Activated CD4-positive, CD25-positive, alpha-beta regulatory T cell (primary cell): ENCODE data around the gene AGBL4.
"Not testable (repeated sequence)": the region's sequence is repeated elsewhere in the genome, so short reads cannot be mapped to it uniquely, and the experiment has no call there.

Experiments used
- DNase-seq, 4 experiments: peaks; one replicate each; lab custom pipeline; 2025; lab: John Stamatoyannopoulos, UW

Gene AGBL4

DNA sequence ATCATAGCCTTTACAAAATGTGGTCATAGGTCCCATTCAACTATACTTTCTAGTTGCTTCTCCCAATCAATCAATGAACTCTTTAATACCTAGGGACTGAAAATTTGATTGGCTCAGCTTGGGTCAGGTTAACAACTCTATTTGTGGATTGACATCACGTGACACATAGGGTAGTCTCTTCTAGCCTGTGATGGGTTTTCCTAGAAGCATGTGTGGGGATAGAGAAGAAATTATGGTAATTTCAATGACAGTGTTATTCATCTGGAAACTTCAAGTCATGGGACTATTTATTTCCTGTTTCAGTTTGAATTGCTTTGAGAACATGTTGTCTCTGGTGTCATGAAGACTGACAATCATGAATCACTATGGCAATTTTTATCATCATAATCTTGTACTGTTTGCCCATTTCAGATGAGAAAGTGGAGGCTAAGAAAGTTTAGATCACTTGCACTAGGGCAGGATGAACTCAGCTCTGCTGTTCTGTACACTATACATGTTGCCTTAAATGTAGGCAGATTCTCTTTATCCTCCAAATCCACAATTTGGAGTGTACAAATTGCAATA, 717.2 kb downstream of the AGBL4 start:
- DNase-seq, result no peak

DNA sequence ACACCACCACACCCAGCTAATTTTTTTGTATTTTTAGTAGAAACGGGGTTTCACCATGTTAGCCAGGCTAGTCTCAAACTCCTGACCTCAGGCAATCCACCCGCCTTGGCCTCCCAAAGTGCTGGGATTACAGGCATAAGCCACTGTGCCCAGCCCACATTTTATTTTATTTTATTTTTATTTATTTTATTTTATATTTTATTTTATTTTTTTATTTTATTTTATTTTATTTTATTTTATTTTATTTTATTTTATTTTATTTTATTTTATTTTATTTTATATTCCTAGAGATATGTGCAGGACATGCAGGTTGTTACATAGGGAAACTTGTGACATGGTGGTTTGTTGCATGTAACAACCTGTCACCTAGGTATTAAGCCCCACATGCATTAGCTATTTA, 721.4 kb downstream of the AGBL4 start:
- not testable (repeated sequence) for DNase-seq

DNA sequence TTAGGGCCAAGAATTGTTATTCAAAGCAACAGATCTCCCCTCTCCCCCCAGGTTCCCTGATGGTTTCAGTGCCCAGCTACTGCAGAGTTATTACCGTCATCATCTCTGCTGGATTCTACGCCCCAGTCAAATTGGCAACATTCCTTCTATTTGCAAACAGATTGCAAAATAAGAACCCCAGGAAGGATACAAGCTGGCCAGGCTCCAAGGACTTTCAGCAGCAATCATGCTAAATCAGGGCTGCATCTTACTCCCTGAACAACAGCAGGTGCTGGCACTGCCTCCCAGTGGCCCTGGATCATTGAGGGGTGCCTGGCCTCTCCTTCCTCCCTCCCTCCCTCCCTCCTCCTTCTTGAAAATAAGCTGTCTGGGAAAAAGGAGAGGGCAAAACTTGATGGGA, 725.5 kb downstream of the AGBL4 start:
- DNase-seq, result no peak

DNA sequence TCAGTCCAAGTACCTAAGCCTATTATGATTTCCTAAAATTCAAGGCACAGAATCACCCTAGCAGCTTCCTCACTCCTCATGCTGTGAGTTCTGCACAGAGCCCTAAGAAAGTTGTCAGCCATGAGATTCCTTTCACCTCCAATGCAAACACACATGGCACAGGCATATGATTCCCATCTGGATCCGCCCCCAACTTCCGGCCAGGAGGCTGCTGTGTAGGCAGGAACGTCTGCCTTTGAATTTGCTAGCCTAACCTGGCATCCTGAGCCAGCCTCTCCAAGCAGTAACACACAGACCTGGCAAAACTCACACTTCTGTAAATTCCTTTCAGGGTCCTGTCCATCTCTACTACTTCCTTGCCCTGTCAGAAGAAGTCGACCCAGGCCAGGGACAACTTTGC, 726.0 kb downstream of the AGBL4 start:
- no peak for DNase-seq

DNA sequence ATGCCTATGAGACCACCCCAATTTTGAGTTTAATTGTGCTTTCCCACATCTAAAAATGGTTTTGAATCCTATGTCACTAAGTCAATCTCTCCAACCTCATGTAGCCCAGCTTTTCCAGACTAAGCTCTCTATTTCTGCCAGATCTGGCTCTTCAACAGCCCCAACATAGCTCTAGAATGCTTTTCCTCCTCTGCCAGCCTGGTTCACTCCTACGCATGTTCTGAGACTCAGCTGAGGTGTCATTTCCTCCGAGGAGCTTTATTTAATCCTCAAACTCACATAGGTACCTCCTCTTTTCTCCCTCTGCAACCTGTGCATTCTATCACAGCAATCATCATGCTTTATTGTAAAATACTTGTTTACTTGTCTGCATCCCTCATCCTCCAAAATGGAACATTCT, 729.2 kb downstream of the AGBL4 start:
- DNase-seq, result no peak

DNA sequence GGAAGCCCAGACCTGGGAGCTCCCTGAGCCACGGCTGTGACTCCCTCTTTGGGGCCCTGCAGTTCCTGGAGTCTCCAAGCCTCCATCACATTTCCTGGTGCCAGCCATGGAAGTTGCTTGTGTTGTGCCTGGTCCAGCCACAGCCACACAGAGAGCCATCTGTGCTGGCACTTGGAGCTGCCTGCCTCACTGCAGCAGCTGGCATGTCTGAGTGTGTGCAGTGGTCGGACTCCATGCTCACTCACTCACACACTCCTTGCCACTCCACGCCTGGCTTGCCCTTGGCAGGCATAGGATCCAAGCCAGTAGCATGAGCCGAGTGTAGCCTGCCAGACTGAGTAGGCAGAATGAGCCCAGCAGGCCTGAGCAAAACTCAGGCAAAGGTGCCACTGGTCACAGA, 730.7 kb downstream of the AGBL4 start:
- no peak for DNase-seq

DNA sequence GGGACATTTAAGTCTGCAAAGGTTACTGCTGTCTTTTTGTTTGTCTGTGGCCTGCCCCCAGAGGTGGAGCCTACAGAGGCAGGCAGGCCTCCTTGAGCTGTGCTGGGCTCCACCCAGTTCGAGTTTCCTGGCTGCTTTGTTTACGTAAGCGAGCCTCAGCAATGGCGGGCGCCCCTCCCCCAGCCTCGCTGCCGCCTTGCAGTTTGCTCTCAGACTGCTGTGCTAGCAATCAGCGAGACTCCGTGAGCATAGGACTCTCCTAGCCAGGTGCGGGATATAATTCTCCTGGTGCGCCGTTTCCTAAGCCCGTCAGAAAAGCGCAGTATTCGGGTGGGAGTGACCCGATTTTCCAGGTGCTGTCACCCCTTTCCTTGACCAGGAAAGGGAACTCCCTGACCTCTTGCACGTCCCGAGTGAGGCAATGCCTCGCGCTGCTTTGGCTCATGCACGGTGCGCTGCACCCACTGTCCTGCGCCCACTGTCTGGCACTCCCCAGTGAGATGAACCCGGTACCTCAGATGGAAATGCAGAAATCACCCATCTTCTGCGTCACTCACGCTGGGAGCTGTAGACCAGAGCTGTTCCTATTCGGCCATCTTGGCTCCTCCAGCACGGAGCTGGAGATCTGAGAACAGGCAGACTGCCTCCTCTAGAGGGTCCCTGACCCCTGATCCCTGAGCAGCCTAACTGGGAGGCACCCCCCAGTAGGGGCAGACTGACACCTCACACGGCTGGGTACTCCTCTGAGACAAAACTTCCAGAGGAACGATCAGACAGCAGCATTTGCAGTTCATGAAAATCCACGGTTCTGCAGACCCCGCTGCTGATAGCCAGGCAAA, 766.3 kb downstream of the AGBL4 start:
- not testable (repeated sequence) for DNase-seq

DNA sequence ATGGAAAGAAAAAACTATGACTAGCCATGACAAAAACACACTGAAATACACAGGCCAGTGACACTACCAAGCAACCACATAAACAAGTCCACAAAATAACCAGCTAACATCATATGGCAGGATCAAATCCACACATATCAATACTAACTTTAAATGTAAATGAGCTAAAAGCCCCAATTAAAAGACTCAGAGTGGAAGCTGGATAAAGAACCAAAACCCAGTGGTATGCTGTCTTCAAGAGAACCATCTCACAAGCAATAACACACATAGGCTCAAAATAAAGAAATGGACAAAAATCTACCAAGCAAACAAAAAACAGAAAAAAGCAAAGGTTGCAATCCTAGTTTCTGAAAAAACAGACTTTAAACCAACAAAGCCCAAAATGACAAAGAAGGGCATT, 770.8 kb downstream of the AGBL4 start:
- DNase-seq, result no peak

DNA sequence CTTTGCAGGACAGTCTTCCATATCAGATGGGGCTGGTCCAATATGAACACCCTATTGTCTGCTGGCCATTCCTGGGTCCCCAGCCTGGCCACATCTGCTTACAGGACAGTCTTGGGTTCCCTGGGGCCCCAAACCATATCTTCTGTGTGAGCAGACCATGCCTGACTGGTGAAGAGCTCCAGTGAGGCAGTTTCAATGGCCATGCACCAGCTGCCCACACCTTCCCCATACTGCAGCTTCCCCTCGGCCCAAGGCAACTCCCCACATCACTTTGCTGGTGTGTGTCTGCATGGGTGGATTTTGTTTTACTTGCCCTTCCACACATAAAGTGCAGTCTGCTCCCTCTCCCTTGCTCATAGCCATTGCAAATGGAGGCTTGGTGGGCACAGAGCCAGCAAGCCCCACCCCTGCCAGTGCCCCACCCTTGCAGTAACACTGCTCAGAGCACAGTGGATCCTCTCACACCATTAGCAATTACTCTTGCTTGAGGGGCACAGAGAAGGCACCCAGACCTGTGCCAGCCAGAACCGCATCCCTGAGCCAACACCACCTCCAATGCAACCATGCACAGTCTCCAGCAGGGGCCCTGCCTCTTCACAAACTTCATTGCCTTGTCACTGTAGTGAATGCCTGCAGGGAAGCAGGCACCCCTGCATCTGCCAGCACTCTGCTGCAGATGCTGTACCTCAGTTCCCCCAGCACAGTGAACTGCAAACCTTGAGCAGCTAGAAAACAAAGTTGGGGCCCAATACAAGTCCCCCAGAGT, 772.6 kb downstream of the AGBL4 start:
- DNase-seq, result no peak

DNA sequence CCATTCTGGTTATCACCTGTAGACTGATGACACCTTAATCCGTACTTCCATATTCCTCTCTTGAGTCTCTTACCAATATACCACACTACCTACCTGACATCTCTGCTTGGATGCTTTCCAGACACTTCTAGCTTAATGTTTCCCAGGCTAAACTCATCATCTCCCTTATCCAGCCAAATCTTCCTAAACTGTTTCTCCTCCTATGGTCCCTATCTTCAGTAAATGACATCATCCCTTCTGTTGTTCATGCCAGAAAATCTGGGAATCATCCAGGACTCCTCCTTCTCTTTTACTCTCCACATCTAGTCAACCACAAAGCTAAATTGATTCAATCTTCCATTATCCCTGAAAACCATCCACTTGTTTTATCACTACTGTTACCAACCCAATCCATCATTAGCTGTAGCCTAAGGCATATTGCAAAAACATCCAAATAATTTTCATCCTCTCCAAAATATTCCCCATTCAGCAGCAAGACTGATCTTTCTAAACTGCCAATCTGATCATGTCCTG, 783.0 kb downstream of the AGBL4 start:
- no peak for DNase-seq

DNA sequence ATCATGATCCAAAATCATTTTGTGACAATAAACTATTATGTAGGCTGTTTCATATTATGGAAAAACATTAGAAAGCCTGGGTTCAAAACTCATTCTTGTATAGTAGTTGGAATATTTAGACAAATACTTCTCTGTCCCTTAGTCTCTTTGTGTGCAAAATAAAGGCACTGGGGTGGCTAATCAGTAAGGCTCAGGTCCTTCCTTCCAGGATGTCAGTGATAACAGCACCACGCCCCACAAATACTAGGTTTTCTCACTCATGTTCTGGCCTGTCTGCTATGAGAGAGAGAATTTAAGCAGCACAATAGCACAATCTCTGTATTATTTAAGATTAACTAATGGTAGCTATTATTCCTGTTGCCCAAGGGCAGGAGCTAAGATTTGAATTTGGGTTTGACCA, 788.8 kb downstream of the AGBL4 start:
- DNase-seq, result no peak

DNA sequence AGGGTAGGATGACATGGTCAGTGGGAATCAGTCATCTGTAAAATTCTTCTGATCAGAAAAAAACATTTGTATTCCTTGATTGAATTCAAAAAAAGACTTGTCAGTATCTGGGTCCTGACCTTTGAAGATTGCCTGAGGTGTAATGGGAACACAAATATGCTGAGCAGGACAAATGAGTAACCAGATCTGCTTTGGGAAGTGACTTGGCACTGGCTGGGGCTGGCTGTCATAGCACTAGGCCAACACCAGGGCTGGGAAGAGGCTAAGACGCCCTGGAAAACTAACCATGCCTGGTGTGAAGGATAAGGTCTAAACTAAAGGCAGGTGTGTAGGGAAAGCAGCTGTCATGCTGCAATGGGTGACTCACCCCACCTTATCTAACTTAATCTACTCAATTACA, 794.2 kb downstream of the AGBL4 start:
- no peak for DNase-seq

DNA sequence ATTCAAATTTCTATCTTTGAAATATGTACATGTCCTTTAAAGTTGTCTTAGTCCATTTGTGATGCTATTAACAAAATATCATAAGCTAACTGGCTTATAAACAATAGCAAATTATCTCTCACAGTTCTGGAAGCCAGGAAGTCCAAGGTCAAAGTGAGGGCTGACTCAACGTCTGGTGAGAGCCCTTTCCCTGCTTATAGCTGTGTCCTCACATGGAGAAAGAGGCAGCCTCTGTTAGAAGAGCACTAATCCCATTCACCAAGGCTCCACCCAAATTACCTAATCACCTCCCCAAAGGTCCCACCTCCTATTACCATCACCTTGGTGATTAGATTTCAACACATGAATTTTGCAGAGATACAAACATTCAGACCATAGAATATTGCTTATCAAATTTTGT, 797.0 kb downstream of the AGBL4 start:
- DNase-seq, result no peak

DNA sequence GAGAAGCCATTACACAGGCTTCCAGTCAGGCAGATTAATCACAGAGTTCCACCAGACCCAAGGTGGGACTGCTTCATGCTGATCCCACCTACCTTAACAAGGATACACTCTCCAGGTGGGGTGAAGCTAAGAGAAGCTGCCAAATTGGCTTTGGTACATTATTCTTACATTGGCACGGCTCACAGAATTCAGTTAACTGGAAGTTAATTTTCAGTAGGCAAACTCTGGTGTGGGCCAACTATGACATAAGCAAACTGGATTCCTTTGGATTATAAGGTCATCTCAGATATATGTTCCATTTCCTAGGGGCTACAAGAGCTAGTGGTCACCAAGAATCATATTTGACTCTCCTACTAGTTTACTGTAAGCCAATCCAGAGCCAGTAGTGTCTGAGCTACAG, 798.3 kb downstream of the AGBL4 start:
- DNase-seq, result no peak

DNA sequence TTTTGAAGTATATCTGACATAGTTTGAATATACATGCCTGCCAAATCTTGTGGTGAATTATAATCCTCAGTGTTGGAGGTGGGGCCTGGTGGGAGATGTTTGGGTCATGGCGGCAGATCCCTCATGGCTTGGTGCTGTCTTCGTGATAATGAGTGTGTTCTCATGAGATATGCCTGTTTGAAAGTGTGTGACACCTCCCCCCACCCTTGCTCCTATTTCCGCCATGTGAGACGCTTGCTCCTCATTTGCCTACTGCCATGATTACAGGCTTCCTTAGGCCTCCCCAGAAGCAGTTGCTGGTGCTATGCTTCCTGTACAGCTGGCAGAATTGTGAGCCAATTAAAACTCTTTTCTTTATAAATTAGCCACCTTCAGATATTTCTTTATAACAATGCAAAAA, 810.5 kb downstream of the AGBL4 start:
- no peak for DNase-seq

DNA sequence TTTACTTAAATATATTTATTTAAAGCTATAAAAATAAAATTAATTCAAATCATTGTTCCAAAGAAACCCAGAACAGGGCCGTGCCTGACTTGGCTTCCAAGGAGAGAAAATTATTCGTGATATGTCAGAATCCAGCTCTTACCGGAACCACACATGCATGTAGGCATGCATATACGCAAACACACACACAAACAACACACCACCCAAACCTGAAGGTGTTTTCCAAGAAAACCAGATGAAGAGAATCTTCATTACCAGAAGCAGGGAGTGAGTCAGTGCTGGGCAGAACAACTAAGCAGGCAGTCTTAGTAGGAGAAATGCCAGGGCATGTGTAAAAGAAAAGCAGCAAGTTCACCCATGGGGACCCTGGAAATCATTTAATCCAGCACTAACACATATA, 815.0 kb downstream of the AGBL4 start:
- no peak for DNase-seq

DNA sequence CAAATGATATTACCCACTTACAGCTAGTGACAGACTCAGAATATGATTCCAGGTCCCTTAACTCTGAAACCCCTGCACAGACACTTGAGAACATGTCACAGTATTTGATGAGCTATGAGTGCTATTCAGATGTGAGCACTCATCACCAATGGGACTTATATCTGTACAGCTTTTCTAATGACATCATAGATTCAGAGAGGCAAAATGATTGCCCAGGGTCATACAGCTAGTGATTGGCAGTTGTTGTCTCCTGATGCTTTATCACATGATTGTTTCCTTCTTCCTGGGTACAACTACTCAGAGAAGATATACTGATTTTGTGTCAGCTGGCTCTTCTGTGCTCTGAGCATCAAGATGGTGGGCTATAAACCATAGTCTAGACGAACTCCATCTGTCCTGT, 819.0 kb downstream of the AGBL4 start:
- no peak for DNase-seq

DNA sequence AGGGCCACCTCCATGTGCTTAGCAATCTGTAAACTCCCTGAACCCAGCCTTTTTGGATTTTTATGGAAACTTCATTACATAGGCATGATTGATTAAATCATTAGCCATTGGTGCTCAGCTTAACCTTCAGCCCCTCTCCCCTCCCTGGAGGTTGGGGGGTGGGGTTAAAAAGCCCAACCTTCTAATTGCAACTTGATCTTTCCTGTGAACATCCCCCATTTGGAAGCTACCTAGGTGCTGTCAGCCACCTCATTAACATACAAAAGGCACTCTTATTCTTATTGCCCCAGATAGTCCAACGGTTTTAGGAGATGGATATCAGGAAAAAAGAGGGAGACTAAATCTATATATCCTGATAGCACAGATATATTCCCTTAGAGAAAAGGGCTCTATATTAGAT, 823.0 kb downstream of the AGBL4 start:
- DNase-seq, result no peak

DNA sequence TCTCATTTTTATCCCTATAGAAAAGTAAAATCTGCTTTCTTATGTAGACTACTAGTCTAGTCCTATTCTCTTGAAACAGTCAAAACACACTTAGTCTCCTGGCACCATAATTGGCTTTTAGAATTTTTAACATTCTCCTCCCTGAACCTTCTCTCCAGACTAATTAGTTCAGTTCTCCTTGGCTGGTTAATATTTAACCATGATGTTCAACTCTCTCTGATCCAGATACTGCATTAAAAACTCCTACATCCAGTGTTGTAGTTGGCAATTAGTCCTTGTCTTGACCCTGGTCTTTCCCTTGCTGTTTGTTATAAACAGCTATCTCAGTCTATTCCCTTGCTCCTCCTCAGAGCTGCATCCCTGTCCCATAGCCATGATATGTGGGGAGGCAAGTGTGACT, 824.2 kb downstream of the AGBL4 start:
- DNase-seq, result no peak

DNA sequence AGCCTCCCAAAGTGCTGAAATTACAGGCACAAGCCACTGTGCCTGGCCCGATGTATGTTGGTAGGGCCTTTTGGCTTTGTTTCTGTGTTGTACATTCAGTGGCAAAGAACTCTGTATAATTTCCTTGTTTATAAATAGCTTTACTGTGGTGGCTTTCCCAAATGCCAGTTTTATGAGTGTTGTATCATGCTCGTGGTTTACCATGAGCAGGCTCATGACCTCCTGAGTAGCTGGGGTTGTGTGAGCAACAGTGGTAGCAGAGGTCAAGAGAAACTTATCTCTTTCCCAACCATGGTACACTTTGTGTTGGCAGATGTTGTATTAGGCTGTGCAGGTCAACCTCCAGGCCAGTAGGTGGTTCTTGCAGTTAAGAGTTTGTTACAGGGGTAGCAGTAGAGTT, 826.7 kb downstream of the AGBL4 start:
- no peak for DNase-seq

DNA sequence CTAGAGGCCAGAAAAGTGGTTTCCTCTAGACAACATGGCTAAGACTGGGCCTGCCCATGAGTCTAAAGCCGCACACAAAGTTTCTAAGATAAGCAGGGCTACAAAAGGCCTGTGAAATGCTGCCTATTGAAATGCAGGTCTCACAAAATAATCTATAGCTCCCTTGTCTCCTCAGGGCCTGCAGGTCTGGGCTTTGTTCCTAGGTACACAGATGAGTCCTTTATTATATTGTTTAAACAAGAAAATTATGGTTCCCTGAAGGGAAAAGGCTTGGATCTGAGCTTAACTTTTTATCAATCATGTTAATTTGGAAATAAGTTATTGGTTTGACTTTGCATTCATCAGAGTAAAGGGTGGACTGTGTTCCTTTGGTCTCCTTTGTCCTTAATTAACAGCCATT, 833.6 kb downstream of the AGBL4 start:
- DNase-seq, result no peak

DNA sequence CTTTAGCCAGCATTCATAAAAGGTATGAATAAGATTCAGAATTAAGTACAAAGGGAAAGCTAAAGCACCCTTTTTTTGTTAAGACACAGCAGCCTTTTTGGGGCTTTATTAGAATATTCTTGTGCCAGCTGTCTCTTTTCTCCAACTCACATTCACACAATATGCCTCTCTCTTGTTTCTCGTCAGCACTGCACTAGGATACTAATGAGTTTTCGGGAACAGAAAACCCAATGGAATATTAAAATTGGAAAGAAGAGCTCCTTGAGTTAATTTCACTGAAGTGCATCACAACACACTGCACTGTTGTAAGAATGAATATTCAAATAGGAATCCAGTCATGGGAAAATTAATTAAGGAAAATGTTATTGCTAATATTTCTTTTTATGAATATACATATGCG, 836.7 kb downstream of the AGBL4 start:
- no peak for DNase-seq

DNA sequence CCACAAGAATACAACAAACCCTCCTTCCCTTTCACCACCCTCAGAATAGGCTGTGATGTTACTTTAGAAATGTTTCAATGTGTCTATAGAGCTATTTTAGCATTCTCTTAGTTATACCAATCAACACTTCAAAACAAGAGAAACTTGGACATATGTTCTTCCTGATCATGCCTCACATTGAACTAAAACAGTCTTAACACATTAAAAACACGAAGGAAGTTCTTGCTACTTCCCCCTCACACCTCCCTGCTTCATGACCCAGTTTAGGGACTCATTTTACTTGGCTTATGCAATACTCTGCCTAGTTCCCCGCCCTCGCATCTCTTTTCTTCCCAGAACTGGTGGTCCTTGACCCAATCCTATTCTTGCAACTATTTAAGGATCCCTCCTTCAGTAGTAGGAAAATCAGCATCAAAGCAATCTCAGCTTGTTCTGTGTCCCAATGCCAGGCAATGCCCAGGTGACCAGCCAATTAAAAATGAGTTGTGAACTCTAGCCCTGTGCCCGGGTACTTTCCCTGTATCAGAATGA, 838.2 kb downstream of the AGBL4 start:
- no peak for DNase-seq
